ENCODE data around the gene MLST8.

DNA sequence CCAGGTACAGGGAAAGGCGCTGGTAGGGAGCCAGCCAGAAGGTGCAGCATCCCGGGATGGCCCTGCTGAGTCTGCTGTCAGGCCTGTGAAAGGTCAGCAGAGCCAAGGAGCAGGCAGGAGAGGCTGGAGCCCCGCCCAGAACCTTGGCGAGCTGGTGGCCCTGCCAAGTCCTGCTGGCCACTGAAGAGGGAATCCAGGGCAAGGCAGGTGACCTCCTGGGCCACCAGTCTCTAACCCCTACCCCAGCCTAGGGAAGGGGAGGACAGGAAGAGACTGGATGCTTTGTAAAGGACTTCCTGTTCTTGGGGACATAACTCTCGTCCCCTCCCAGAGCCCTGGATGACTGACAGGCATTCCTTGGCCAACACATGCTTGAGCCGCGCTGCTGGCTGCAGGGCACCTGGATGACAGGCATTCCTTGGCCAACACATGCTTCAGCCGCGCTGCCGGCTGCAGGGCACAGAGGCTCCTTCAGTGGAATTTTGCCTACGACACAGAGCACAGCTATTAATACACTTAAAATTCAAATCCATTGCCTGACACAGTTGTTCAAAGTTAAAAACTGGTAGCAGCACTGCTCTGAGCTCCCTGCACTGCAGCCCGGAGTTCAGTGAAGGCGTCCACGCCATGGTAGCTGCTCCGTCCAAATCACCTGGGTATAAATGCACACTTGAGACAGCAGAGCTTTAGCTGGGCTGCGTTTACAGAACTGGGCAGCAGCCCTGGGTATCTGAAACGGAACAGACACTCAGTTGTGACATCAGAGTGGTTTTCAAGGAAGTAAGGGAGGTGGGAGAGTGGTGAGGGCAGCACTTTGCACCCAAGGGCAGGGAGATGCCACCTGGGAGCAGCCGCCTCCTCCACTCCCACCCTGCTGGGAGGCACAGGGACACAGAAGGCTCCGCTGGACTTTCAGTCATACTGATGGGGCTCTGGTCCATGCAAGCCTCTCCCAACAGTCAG is 7.4 kb downstream of the MLST8 start:
- TF ChIP-seq, protein P1, sequence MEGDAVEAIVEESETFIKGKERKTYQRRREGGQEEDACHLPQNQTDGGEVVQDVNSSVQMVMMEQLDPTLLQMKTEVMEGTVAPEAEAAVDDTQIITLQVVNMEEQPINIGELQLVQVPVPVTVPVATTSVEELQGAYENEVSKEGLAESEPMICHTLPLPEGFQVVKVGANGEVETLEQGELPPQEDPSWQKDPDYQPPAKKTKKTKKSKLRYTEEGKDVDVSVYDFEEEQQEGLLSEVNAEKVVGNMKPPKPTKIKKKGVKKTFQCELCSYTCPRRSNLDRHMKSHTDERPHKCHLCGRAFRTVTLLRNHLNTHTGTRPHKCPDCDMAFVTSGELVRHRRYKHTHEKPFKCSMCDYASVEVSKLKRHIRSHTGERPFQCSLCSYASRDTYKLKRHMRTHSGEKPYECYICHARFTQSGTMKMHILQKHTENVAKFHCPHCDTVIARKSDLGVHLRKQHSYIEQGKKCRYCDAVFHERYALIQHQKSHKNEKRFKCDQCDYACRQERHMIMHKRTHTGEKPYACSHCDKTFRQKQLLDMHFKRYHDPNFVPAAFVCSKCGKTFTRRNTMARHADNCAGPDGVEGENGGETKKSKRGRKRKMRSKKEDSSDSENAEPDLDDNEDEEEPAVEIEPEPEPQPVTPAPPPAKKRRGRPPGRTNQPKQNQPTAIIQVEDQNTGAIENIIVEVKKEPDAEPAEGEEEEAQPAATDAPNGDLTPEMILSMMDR (conservative IDR thresholded peaks at IDR 0.05): no peak
- no peak for TF ChIP-seq ZFX (IDR thresholded peaks at IDR 0.05)
